Liver (tissue), 9 donors: Measurements from ENCODE around the gene CELF1. TPM values are rescaled to one million over a fixed set of nuclear protein-coding genes. Genes with fewer than 3 reads are reported as not detected.
"Not testable (repeated sequence)": the region's sequence is repeated elsewhere in the genome, so short reads cannot be mapped to it uniquely, and the experiment has no call there.

Experiments
- DNase-seq: peaks from one replicate; pipeline ENCODE4 v3.0.0-alpha.2; 2017; ENCODE audit warnings: low spot score
- H3K27ac ChIP-seq, 2 donors: one replicate each; pipeline ENCODE4 v1.7.0; 2013; ENCODE audit warnings: inconsistent platforms in 2 of 2, low read length in 2 of 2, control low read depth in 1 of 2, low read depth in 1 of 2, mild to moderate bottlenecking in 1 of 2
- H3K27me3 ChIP-seq, 4 donors: one replicate each; pipeline versions ENCODE4 v1.6.1 to v1.7.0; 2013; ENCODE audit warnings: low read length in 3 of 4, inconsistent platforms in 1 of 4, mild to moderate bottlenecking in 1 of 4, moderate library complexity in 1 of 4; ENCODE audit not compliant: control insufficient read depth in 4 of 4, insufficient read depth in 4 of 4
- H3K36me3 ChIP-seq, 4 donors: one replicate each; pipeline versions ENCODE4 v1.6.1 to v1.7.0; 2013; ENCODE audit warnings: low read length in 3 of 4, mild to moderate bottlenecking in 3 of 4, low read depth in 1 of 4, moderate library complexity in 1 of 4; ENCODE audit not compliant: control insufficient read depth in 4 of 4, insufficient read depth in 3 of 4
- H3K4me1 ChIP-seq, 4 donors: one replicate each; pipeline versions ENCODE4 v1.6.1 to v1.7.0; 2013; ENCODE audit warnings: low read length in 3 of 4, mild to moderate bottlenecking in 3 of 4, moderate library complexity in 1 of 4; ENCODE audit not compliant: control insufficient read depth in 4 of 4, insufficient read depth in 4 of 4
- H3K4me3 ChIP-seq, 3 donors: one replicate each; pipeline versions ENCODE4 v1.6.1 to v1.7.0; 2013; ENCODE audit warnings: low read length in 3 of 3, control low read depth in 1 of 3, low read depth in 1 of 3, mild to moderate bottlenecking in 1 of 3
- H3K9ac ChIP-seq, 2 donors: one replicate each; pipeline ENCODE4 v1.7.0; 2013; ENCODE audit warnings: low read length in 2 of 2, mild to moderate bottlenecking in 2 of 2, moderate library complexity in 2 of 2, control low read depth in 1 of 2, low read depth in 1 of 2
- H3K9me3 ChIP-seq, 4 donors: one replicate each; pipeline versions ENCODE4 v1.6.1 to v1.7.0; 2013; ENCODE audit warnings: low read length in 3 of 4; ENCODE audit not compliant: control insufficient read depth in 4 of 4
- ATF3 ChIP-seq: IDR thresholded peaks from 2 replicates; pipeline ENCODE4 v1.6.1; 2016; ENCODE audit warnings: antibody characterized with exemption
- CTCF ChIP-seq: fragments of 150-350 bp; IDR thresholded peaks from 2 replicates; pipeline ENCODE4 v1.5.1; 2017; ENCODE audit warnings: improper control_type of control experiment, low read depth, low read length; ENCODE audit not compliant: missing input control
- EGR1 ChIP-seq, 2 donors: IDR thresholded peaks; 2 replicates each; pipeline ENCODE4 v1.6.1; 2016 to 2018; ENCODE audit warnings: antibody characterized with exemption in 2 of 2, low read depth in 2 of 2
- FOXA1 ChIP-seq: IDR thresholded peaks from 2 replicates; pipeline ENCODE4 v1.6.1; 2016; ENCODE audit warnings: antibody characterized with exemption
- GABPA ChIP-seq, 2 donors: IDR thresholded peaks in 1 of 2; conservative IDR thresholded peaks in 1 of 2; 2 replicates each; pipeline ENCODE4 v1.6.1; 2016; ENCODE audit warnings: antibody characterized with exemption in 2 of 2, mild to moderate bottlenecking in 1 of 2, moderate library complexity in 1 of 2
- HNF4A ChIP-seq, 2 donors: conservative IDR thresholded peaks; 2 replicates each; pipeline ENCODE4 v1.6.1; 2016; ENCODE audit warnings: antibody characterized with exemption in 2 of 2, mild to moderate bottlenecking in 2 of 2
- NR2F2 ChIP-seq: IDR thresholded peaks from 2 replicates; pipeline ENCODE4 v1.6.1; 2016; ENCODE audit warnings: antibody characterized with exemption
- RAD21 ChIP-seq, 2 donors: IDR thresholded peaks; 2 replicates each; pipeline ENCODE4 v1.6.1; 2016; ENCODE audit warnings: antibody characterized with exemption in 2 of 2, mild to moderate bottlenecking in 2 of 2
- REST ChIP-seq: IDR thresholded peaks from 2 replicates; pipeline ENCODE4 v1.6.1; 2016; ENCODE audit warnings: antibody characterized with exemption, mild to moderate bottlenecking
- RXRA ChIP-seq, 2 donors: IDR thresholded peaks; 2 replicates each; pipeline ENCODE4 v1.6.1; 2017 to 2018; ENCODE audit warnings: antibody characterized with exemption in 2 of 2, mild to moderate bottlenecking in 1 of 2
- SP1 ChIP-seq: IDR thresholded peaks from 2 replicates; pipeline ENCODE4 v1.6.1; 2018; ENCODE audit warnings: antibody characterized with exemption, mild to moderate bottlenecking
- TAF1 ChIP-seq: conservative IDR thresholded peaks from 2 replicates; pipeline ENCODE4 v1.6.1; 2016; ENCODE audit warnings: antibody characterized with exemption, mild to moderate bottlenecking
- YY1 ChIP-seq: IDR thresholded peaks from 2 replicates; pipeline ENCODE4 v1.6.1; 2016; ENCODE audit warnings: antibody characterized with exemption, mild to moderate bottlenecking
- WGBS: extraction: QIAGEN DNeasy Blood & Tissue Kit; methylation state at CpG from one replicate; pipeline ENCODE4 v1.1.7; 2013; 5-methylcytosine and 5-hydroxymethylcytosine counted together
- polyA plus RNA-seq, 2 donors: library from polyadenylated mRNA; stranded (reverse) in 1 of 2; unstranded in 1 of 2; fragments of 200-250 nt in 1 of 2; fragments of >200 nt in 1 of 2; fragmentation: Nextera tagmentation in 1 of 2; extraction: Ambion mirVana in 1 of 2; gene quantifications; one replicate each; pipeline versions ENCODE4 v1.2.1 to v1.2.3, GENCODE V29; 2013 to 2015
- total RNA-seq, 2 donors: library from RNA; depleted of rRNA; stranded (reverse); fragments of >200 nt; gene quantifications; one replicate each; pipeline ENCODE4 v1.2.3, GENCODE V29; 2014
- donor health status: healthy.
- donor health status: healthy.
- donor health status: healthy.
- donor health status: healthy.
- donor health status: healthy.

The CELF1 gene
- total and polyA plus RNA-seq, 4 donors: 23.5 to 139 (median 60.3) TPM

GRCh38 chr11:47460571-47461235, 92.2 kb downstream of the CELF1 start:
- peaks cover 0 to 2% (median under 1%) of the 10 kb centered on the region in 4 donors for H3K36me3 ChIP-seq
- H3K9me3 ChIP-seq: no peaks in the 10 kb centered on the region
- WGBS: 97% methylated on average over 2 of the region's 2 CpGs
- DNase-seq: no peak
- TF ChIP-seq REST: no peak
- H3K4me1 ChIP-seq: peaks cover 0 to 3% (median under 1%) of the 10 kb centered on the region in 4 donors
- no peak overlapping the region for H3K9ac ChIP-seq
- no peak overlapping the region for H3K27ac ChIP-seq
- no peak overlapping the region for H3K4me3 ChIP-seq
- no peaks in the 10 kb centered on the region for H3K27me3 ChIP-seq

GRCh38 chr11:47454258-47454671, 98.7 kb downstream of the CELF1 start:
- not testable (repeated sequence) for H3K9ac ChIP-seq

GRCh38 chr11:47453365-47453764, 99.6 kb downstream of the CELF1 start:
- Histone ChIP-seq H3K4me3 (no peak overlapping the region), H3K27ac (no peak overlapping the region), H3K27me3 (no peaks in the 10 kb centered on the region), H3K9me3 (no peaks in the 10 kb centered on the region), H3K4me1 (peaks cover 0 to 14% (median 7%) of the 10 kb centered on the region in 4 donors), H3K36me3 (no peaks in the 10 kb centered on the region), H3K9ac (no peak overlapping the region)
- TF ChIP-seq NR2F2 (no peak), FOXA1 (no peak), EGR1 (IDR thresholded peaks at IDR 0.05; ENCODE audit: low read depth in 2 of 2) (no peak), RXRA (IDR thresholded peaks at IDR 0.05) (no peak), TAF1 (no peak), HNF4A (conservative IDR thresholded peaks at IDR 0.05) (no peak), SP1 (no peak)
- 96% methylated on average over 8 of the region's 8 CpGs for WGBS
- DNase-seq: no peak

More at GRCh38 chr11:47454258-47454671, 98.7 kb downstream of the CELF1 start:
- H3K9me3 ChIP-seq, H3K36me3 ChIP-seq, H3K27me3 ChIP-seq, H3K4me3 ChIP-seq, H3K27ac ChIP-seq: not testable (repeated sequence)
- DNase-seq: peak; percentile 62
- WGBS: 20% methylated on average over 8 of the region's 8 CpGs
- peak; percentile 40 for TF ChIP-seq SP1
- peak; percentile 15 to 23 for TF ChIP-seq HNF4A (conservative IDR thresholded peaks at IDR 0.05)
- TF ChIP-seq RAD21 (IDR thresholded peaks at IDR 0.05): peak; percentile 95 to 96
- TF ChIP-seq ATF3: peak; percentile 45
- TF ChIP-seq GABPA (IDR thresholded peaks at IDR 0.05 in 1 of 2, conservative IDR thresholded peaks at IDR 0.05 in 1 of 2): peak in 1 of 2 donors; percentile 29
- TF ChIP-seq YY1: peak; percentile 42
- TF ChIP-seq RXRA (IDR thresholded peaks at IDR 0.05): peak in 1 of 2 donors; percentile 30
- TF ChIP-seq CTCF: peak; percentile 91
- peaks cover 0 to 14% (median 7%) of the 10 kb centered on the region in 4 donors for H3K4me1 ChIP-seq
